GM18858 (cell line): Measurements from ENCODE around the gene PRXL2C.

ENCODE experiments used
- ATAC-seq: cut with Tn5 transposase; IDR thresholded peaks from one replicate; pipeline ENCODE4 v1.9.1; 2021; ENCODE audit not compliant: unreplicated experiment

The PRXL2C gene

DNA sequence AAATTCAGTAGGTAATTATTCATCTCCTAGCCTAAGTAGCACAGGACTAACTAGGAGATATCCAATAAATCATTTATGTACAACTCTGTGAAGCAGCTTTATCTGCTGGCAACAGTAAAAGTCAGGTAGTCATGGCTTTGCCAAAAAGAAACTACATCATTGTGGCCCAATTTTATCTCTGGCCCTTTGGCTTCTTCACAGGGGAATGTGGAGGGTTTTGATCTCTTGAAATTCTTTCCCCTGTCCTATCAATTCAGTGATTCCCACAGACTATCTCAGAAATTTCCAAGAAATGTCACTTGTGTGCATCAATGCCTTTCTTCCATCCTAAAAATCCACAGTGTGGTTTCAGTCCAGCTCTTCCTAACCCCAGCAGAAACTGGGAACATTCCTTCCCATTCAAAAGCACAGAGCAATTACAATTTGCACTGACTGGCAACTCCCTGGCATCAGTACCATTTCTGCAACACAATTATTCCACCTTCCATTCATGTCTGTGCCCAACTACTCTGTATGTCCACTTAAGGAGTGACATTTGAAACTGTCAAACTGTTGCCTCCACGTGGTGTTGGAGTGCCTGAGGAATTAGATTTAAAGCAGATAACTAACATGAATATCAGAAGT, 42.0 kb downstream of the PRXL2C start:
- no peak for ATAC-seq

DNA sequence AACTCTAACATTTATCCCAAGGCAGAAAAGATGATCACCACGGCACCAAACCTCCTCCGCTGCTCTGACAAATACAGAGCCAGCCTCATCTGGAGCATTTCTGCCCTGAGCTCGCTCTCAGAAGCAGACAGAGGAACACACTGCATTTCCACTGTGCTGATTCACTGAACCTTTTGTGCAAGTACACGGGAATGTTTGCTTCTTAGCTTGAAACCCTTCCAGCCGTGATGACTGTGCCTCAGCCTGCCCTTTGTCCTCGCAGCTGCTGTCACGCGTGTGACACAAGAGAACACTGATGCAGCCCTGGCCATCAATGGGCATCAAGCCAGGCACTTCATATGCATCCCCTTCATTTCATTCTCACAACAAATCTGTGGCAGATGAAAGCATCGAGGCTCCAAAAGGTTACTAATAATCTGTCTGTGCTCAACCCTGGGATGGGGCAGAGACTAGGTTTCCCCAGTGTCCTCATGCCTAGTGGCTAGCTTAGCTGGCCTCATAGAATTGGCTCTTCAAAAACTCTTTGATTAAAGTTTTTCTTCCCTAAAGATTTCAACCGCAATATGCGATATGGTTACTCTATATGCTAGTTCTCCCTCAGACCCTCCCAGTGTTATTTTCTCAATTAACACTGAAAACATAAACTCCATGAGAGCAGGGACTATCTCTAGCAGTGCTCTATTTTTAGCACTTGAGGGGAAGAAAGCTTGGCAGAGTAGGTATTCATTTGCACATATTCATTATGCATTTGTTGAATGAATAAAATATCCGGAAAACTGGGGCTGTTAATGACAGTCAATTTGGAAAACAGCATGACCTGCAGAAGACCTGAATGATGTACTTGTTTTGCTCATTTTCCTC, 42.8 kb downstream of the PRXL2C start:
- no peak for ATAC-seq

DNA sequence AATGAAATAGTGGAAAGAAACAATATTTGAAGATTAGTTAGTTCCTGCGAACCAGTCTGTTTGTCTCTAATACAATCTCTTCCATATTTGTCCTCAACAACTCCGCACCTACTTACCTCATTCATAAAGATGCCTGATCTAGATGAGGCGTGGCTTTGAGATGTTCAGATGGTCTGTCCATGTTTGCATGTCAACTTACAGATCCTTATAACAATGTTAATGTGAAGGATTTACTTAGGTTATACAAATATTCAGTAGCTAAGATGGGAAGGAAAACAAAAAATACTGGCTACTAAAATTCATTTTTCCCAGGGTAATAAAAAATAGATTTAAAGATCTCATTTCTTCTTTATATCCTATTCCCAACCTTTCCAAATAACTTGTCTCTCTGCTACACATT, 43.8 kb downstream of the PRXL2C start:
- ATAC-seq, result no peak

DNA sequence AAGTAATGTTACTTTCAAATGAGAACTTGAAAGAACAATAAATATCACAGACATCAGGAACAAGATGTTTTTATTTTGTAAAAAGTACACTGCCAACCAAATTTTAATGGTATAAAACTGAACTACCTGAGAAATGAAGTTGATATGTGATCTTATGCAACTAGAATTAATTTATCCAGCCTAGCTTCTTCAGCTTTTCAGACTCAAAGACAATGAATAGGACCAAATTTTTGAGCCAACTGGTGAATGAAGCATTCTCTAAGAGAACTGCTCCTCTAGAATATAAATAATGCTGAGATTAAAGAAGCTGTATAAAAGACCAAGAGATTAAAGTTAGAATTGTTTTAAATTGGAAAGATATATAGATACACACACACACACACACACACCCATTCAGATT, 45.4 kb downstream of the PRXL2C start:
- ATAC-seq, result no peak

DNA sequence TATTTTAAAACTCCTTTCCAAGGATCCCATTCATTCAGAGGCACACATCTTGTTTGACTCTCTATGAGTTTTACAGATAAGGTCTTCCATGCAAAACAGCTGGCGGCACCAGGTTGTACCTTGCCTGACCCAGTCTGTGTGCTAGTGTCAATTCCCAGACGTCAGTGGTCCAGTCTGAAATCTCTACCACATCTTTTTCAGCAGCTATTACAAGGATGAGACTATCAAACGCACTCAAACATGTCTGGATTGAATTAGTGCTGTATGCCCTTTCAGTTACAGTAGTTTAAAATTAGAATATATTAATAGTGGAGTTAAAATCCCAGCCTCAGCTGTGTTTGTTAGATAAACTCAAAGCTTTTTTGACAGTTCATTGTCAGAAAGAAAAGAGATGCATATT, 47.1 kb downstream of the PRXL2C start:
- no peak for ATAC-seq

DNA sequence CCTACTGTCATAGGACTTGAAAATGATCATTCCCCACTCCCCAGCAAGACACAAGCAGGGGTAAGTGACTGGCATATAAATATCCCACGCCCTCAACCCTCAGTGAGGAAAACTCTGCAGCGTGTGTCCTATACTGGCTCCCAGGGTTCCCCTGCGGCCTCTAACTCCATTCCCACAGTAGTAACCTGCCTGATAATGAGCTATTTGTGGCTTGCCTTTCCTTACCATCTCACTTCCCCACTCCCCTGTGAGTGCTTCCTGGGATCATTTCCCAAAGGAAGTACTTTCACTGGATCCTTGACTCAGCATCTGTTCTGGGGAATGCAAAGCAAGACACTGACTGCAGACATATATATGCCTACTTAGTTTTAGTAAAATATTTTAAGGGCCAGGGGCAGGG, 49.8 kb downstream of the PRXL2C start:
- ATAC-seq, result no peak

DNA sequence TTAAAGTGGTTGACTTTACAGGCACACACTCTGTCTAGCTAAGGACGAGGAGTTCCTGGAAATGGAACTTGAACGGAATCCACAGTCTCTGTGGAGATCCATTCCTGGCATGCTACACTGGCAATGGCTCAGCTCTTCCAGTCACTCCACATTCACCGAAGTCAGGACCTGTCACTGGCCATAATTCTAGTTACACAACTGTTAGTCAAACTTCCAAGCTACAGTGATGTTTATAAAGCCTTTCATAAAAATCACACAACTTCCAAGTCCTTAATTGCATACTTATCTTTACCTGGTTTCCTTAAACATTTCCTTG, 51.2 kb downstream of the PRXL2C start:
- no peak for ATAC-seq

DNA sequence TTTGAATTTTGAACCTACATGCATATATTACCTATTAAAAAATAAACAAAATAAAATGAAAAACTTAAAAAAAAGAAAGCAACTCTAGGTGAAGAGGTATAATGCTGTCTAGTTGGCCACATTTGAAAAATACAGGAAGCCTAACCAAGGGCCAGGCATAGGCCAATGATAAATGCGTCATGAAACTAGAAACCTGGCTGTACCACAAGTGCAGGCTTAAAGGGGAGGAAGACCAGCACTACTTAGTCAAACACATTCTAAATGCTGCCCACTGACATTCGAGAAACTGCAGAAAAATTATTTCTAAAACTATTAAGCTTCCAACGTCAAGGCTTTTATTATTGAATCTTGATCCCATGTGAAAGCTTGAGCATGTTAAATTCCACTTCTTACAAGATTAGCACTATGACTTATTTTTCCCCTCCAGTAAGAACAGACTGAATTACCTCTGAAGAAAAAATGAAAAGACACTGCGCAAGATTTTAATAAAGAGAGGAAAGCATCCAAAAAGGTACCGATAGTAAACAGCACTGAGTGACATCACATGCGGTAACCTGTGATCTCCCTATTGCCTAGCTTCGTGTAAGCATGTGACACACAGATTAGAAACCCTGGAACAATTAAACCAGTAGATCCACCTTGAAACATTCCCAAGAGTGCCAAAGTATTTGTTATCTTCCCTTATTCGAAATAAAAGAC, 51.7 kb downstream of the PRXL2C start:
- no peak for ATAC-seq

DNA sequence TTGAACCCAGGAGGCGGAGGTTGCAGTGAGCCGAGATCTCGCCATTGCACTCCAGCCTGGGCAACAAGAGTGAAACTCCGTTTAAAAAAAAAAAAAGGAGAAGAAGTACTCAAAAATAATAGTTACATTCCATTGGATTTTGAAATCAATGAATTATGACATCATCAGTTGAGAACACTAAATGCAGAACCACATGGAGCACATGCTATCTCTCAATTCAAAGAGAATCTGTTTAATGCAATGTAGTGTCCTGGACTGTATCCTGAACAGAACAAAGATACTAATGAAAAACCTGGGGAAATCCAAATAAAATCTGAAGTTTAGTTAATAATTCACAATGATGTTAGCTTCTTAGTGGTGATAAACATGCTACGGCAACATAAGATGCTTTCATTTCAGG, 55.8 kb downstream of the PRXL2C start:
- ATAC-seq, result no peak

DNA sequence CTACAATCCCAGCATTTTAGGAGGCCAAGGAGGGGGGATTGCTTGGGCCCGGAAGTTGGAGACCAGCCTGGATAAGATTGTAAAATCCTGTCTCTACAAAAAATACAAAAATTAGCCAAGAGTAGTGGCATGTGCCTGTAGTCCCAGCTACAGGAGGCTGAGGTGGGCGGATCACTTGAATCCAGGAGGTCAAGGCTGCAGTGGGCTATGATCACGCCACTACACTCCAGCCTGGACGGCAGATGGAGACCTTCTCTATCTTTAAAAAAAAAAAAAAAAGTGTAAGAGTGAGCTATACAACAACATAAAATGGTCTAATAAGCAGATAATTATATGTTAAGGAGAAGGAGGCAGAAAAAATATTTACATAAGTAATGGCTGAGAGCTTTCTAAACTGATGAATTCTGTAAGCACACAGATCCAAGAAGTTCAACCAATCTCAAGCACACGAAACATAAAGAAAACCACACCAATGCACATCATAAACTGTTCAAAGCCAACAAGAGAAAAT, 58.5 kb downstream of the PRXL2C start:
- no peak for ATAC-seq
